NK-92 treated with Interleukin-12 subunit alpha and Interleukin-12 subunit beta, amount 100 ng/mL, for 24 hours (cell line): ENCODE measurements around the gene MATK.
"Not testable (repeated sequence)": the region's sequence is repeated elsewhere in the genome, so short reads cannot be mapped to it uniquely, and the experiment has no call there.

Experiments used
- DNase-seq: peaks from one replicate; lab custom pipeline; 2025; lab: John Stamatoyannopoulos, UW

MATK gene

DNA sequence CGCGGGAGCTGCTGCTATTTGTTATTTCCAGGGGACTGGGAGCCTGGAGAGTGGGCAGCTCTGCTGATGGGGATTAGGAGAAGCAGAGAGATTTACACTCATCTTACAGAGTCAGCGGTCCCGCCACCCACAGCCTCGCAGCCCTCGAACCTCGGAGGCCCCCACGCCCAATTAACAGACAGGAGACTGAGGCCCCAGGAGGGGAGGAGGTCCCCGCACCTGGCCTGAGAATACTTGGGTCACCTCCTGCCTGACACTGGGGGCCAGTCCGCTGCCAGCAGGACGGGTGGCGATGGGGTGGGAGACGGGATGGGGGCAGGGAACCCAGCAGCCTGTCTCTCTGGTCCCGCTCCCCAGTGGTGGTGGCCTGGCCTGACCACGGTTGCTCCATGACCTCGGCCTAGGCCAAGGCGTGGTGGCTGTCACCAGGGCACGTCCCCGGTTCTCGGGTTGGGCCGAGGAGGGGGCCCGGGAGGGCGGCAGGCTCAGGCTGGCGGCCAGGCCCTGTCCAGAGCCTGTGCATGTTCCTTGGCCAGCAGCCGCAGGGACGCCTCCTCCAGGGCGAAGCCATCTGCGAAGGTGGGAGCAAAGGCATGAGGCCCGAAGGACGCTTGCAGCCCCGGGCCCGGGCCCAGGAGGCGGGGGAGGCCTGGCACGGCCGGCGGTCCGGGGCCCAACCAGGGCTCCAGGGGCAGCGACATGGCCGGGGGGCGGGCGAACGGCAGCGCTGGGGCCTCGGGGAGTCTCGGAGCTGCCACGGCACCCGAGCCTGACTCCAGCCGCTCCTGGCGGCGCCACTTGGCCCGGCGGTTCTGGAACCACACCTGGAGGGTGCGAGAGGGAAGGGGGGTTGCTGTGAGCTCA is 15.8 kb downstream of the MATK start:
- no peak for DNase-seq

DNA sequence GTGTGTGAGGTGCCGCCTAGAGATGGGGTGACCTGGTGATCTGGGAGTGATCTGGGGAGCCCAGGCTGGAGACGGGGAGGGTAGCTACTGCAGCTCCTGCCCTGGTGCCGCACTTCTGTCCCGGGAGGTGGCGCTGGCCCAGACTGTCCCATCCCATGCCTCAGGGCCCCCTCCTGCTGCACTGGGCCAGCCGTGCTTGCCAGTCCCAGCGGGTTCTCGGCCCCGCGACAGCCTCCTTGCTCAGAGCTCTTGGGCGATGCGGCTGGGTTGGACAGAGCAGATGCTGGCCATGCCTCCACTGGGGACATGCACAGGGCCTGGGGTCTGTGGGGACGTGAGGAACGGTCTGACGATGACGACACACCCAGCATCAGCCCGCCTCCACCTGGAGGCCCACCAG is 16.7 kb downstream of the MATK start:
- no peak for DNase-seq

DNA sequence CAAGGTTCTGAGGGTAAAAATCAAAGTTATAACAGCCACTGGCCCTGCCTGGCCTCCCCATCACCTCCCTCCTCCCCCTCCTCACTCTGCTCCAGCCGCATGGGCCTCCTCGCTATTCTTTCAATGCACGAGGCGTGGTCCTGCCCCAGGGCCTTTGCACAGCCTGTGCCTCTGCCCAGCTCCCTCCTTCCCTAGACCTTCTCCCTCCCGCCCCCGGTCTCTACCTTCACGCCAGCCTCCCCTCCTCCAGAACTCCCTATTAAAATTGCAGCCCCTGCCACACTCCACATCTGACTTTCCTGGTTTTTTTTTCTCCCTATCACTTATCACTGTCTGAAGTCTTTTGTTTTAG is 17.5 kb downstream of the MATK start:
- DNase-seq: no peak

DNA sequence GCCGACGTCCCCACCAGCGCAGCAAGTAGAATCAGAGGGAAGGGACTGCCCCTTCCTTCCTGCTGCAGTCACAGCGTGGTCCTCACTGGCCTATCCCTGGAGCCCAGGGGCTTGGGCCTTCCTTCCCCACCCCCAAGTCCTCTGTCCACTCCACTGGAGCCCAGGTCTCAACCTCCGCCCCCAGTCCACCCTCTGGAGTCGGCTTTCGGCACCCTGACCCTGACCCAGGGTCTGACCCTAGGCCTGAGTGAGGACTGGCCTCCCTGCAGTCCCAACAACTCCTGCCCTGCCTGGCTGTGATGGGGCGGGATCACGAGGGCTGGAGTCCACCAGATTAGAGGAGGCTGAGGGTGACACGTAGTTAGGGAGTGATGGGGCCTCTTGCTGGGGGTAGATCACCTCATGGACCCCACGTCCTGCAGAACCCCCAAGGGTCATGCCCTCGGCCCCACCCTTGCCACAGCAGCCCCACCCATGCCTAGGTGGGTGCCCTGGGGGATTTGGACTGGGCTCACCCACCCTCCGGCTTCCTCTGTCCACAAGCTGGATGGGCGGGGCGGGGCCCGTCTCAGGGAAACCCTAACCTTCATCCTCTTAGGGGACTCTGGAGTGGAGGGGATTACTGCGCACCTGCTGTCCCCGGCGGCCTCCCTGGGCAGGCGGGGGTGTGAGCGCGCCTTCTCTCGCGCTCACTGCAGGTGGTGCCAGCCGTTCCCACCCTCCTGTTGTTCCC is 18.0 kb downstream of the MATK start:
- DNase-seq: no peak

DNA sequence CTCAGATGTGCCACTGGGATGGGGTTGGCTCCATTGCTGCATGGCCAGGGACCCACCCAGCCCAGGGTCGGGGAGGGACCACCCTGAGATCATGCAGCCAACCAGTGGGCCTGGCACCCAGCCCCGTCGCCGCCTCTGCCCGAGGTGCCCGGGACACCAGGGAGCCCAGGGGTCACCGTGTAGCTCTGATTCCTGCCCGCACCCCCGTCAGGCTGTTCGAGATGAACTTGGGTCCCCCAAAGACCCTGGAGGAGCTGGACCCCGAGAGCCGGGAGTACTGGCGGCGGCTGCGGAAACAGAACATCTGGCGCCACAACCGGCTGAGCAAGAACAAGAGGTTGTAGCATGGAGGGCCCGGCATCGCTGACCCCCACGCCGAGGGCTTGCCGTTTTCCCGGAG is 19.1 kb downstream of the MATK start:
- DNase-seq: no peak

DNA sequence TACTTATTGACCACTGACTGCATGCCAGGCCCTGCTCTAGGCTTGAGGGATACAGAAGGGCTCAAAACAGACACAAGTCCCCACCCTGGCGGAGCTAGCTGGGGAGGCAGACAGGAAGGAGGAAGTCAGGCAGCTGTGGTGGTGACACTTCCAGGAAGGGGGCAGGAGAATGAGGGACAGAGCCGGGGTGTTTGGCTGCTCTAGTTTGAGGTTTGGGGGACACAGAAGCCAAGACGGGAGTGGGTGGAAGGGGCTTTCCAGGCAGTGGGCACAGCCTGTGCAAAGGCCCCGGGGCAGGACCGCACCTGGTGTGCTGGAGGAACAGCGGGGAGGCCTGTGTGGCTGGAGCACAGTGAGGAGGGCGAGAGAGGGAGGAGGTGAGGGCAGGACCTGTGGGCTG is 19.7 kb downstream of the MATK start:
- no peak for DNase-seq

DNA sequence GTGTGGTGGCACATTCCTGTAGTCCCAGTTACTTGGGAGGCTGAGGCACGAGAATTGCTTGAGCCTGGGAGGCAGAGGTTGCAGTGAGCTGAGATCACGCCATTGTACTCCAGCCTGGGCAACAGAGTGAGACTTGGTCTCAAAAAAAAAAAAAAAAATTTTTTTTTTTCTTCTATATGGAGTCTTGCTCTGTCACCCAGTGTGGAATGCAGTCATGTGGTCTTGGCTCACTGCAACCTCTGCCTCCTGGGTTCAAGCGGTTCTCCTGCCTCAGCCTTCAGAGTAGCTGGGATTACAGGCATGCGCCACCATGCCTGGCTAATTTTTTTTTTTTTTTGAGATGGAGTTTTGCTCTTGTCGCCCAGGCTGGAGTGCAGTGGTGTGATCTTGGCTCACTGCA is 20.4 kb downstream of the MATK start:
- not testable (repeated sequence) for DNase-seq

DNA sequence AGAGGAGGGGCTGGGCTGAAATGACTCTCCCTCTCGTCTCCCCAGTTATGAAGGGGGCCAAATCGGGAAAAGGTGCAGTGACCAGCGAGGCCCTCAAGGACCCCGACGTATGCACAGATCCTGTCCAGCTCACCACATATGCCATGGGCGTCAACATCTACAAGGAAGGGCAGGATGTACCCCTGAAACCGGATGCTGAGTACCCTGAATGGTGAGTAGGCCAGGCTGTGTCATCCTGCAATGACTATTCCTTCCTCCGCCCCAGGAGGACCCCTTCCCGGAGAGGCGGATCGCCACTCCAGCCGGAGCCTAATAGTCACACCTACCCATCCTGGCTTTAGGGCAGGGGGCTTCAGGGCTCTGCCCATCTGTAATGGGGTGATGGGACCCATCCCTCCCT is 21.1 kb downstream of the MATK start:
- no peak for DNase-seq

DNA sequence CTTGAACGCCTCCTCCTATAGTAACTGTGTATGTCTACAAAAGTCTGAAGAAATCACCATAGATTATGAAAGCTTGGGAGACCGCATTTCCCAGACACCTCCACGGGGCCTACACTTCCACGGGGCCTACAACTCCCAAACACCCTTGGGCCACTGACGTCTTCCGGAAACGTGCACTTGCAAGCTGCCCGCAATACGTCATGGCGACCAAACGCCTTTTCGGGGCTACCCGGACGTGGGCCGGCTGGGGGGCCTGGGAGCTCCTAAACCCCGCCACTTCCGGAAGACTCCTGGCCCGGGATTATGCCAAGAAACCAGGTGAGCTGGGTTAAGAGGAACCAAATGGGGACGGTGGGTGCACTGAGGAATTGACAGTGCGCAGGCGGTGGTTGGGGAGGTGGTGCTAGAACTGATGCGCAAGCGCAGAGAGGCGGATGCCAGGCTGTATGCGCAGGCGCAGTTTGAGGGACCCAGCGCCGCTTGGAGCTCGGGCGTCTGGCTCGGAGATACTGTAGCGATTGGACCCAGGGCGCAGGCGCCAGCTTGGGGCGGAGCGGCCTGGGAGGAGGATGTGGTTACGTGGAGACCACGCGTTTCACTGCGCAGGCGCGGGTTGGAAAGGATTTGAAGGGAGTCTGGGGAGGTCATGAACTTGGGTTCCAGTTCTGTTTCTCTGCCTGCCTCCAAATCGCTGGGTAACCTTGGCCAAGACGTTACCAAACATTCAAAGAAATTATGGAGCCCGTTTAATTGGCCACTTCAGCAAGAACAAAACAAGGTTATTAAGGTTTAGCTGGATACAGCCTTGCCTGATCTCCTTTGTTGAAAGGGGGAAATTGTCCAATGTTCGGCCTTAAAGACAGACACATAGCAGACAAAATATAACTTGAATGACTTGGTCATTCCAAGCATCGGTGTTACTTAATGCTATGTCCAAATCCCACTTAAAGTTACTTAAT is 23.4 kb downstream of the MATK start, which contains the start of gene MRPL54:
Gene MRPL54, plus strand, starts transcription at position 182 of the 959 bp plus-strand sequence. Its CDS starts 19 bp downstream, at position 201.
- peak; percentile 99 for DNase-seq

DNA sequence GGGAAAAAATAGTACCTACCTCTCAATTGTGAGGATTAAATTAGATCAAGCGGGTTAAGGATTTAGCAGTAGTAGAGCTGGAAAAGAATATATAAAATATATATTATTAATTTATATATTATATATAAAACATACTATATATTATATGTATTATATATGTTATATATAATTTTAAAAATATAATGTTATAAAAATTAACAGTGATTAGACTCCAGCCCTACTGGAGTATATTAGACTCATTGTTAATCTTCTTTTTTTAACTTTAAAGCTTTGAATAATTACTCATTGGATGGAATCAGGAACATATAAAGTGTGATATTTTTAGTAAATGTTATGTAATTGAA is 24.1 kb downstream of the MATK start:
- no peak for DNase-seq

DNA sequence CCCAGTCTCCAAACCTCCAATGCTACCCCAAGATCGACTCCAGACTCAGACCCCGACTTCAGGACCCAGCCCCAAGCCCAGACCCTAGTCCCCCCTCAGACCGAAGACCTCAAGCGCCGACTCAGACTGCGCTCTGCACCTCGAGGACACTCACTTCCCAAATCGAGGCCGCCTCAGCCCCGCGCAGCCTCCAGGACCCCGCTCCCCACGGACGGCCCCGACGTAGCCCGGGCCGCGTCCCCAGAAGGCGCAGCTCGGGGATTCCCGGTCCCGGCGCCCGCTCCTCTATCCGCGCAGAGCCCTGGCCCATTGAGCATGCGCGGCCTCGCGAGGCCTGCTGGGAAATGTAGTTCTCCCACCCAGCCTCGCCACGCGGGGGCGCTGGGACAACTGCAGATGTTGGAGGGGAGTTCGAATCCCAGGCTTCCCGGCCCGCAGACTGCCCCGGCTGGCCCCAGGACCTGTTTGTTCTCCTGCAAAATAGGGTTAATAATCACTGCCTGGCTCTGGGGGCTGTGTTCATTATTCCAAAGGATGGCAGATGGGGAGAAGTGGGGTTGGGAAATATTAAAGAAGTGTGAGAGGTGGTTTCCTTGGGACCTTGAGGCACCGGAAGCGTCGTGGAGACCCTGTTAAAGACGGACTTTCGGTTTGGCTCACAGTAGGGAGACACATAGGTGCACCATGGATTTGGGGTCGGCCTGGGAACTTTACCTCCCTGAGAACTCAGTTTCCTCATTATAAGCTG is 24.6 kb downstream of the MATK start, which contains the start of gene APBA3:
Gene APBA3, minus strand, starts transcription at position 311 of the 748 bp plus-strand sequence. CDS start 1,428 bp downstream, outside the sequence.
- DNase-seq: peak; percentile 95

DNA sequence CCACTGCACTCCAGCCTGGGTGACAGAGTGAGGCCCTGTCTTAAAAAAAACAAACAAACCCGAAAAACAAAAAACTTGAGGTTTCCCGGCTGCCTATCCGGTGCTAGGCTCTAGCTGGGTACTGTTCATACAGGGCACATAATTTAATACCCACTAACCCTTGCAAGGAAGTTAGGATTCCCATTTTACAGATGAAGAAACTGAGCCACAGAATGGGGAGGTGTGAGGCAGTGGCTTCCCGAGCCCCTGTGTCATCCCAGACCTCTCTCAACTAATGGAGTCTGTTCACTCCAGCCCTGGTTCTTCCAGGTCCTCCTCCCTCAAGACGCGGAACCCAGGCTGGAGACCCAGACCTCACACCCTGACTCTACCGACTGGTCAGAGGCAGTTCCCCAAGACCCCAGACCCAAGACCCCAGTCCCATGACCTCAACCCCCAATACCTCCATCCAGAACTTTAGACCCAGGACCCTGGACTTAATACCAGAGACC is 25.3 kb downstream of the MATK start:
- no peak for DNase-seq

DNA sequence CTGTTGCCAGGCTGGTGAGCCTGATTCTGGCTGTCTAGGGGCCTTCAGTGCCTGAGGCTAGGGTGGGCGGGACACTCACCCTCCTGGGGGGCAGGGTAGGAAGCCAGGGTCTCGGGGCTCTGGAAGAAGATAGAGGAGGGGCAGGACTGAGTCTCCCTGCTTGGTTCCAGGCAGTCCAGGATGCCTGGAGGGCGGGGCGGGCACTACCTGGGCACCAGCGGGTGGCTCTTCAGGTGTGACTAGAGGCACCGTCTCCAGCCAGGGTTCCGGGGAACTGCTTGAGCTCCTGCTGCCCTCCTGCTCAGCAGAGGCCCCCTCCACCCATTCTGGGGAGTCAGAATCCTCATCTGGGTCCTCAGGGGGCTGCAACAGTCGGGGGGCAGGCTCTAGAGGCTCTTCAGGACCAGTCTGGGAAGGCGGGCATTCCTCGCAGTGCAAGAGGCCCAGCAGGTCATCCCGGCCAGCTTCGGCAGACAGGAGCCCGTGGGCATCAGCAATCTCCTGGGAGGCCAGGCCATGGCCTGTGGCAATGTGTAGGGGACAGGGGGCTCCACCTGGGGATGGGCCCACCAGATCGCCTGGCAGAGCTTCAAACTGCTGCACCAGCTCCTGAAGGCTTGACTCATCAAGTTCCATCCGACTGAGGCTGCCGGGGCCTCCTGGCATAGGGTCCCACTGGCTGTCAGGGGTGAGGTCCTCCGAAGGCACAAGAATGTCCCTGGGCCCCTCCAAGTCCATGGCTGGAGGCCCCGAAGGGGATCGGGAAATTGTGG is 26.5 kb downstream of the MATK start:
- no peak for DNase-seq

DNA sequence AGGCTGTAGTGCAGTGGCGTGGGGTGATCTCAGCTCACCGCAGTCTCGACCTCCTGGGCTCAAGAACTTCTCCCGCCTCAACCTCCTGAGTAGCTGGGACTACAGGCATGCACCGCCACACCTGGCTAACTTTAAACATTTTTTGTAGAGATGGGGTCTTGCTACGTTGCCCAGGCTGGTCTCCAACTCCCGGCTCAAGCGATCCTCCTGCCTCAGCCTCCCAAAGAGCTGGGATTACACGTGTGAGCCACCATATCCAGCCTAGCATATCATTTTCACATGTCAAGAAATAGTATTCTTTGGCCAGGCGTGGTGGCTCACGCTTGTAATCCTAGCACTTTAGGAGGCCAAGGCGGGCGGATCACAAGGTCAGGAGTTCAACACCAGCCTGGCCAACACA is 27.9 kb downstream of the MATK start:
- not testable (repeated sequence) for DNase-seq

DNA sequence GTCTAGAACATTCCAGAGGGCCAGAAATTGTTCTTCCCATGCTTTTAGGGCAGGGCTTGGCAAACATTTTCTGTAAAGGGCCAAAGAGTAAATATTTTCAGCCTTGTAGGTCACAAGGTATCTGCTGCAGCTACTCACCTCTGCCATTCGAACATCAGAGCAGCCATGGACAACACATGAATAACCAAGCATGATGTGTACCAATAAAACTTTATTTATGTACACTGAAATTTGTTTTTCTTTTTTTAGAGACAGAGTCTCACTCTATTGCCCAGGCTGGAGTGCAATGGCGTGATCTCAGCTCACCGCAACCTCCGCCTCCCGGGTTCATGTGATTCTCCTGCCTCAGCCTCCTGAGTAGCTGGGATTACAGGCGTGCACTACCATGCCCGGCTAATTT is 28.5 kb downstream of the MATK start:
- not testable (repeated sequence) for DNase-seq

DNA sequence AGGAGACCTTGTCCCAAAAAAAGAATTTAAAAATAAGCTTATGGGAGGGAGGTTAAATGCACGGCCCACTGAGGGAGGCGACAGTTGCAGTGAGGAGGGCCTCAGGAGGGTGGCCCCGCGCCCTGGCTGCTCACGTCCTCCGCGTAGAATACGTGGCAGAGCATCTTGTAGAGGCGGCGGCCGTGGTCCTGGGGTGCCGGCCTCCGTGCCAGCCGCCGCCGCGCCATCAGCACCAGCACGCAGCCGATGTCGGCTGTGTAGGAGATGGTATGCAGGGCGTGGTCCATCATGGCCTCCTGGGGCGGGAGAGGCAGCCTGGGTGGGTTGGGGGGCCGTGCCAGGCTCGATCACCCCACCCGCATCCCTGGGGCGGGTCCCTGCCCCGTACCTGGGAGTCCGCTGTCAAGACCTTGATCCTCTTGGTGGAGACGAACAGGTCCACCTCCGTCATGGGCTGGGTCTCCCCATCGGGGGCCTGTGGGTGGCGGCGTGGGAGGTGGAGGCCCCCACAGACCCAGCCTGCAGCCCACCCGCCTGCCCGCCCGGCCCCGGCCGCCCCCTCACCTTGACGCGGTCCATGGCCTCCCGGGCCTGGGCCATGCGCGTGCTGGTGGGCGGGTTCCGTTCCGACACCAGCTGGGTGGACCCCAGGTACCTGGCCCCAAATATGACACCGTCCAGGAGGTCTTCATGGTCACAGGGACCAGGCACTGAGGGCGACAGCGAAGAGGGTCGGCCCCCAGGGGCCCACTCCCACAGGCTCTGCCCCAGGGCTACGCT is 32.4 kb downstream of the MATK start:
- DNase-seq: no peak

DNA sequence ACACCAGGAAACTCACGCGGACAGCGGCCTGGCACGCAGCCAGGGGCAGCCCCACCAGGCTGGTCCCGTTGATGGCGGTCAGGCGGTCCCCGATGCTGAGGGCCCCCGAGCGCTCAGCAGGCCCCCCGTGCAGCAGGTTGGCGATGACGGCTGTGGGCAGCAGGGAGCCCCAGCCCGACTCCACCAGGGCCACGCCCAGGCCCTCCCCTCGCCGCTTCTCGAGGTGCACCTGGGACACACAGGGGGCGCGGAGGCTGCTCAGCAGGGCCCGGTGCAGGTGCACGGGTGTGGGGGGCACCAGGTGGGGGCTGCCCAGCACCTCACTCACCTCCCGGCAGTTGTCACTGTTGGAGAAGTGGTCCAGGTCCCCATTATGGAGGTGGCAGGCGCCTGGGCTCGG is 33.7 kb downstream of the MATK start:
- no peak for DNase-seq

DNA sequence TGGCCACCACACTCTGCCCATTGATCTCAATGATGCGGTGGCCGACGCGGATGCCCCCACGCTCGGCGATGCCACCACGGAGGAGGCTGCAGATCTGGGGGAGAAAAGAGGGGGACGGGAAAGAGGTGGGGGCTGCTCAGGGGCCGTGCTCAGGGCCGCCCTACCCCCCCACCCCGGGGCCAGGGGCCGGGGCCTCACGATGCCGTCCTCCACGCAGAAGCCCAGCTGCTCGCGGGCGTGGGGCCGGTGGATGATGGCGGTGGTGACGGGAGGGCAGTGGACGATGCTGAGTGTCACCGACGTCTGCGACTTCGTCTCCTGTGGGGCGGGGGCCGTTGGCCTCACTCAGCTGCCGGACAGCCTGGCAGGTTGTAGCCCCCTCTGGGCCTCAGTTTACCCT is 34.9 kb downstream of the MATK start:
- no peak for DNase-seq

DNA sequence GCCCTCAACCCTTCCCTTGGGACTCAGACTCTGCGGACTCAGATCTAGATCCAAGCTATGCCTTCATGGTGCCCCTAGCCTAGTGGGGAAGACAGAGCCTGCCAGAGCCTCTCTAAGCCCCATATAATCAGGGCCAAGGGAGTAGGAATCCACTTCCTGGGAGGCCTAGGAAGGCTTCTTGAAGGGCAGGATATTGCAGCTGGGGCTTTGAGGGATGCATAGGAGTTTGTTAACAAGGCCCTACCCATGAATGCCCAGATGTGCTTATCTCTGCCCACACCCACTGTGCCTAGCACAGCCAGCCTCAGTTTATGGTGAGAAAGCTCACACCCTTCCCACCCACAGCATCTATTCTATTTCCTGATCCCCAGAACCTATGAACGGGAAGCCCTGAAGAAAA is 36.0 kb downstream of the MATK start:
- DNase-seq: no peak

DNA sequence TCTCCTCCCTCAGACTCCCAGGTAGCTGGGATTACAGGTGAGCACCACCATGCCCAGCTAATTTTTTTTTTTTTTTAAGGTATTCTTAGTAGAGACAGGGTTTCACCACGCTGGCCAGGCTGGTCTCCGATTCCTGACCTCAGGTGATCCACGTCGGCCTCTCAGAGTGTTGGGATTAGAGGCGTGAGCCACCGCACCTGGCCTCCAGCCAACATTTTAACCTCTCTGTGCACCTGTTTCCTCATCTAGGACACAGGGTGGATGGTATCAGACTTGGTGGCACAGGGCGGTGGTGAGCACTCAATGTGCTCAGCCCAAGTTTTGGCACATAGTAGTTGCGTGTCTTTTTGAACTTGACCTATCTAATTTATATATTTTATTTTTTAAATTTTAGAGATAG is 37.2 kb downstream of the MATK start:
- DNase-seq: no peak
